GM12878 (cell line): Measurements from ENCODE around the gene ARL3. TPM values are rescaled to one million over a fixed set of nuclear protein-coding genes. Genes with fewer than 3 reads are reported as not detected.

Source experiments
- BHLHE40 ChIP-seq, 2 experiments: fragments of 450-650 bp in 1 of 2; IDR thresholded peaks; 2 replicates each; pipeline ENCODE4 v1.6.1; 2011 to 2017; ENCODE audit warnings: low read depth in 2 of 2, borderline replicate concordance in 1 of 2, improper control_type of control experiment in 1 of 2, low read length in 1 of 2, mild to moderate bottlenecking in 1 of 2
- EED ChIP-seq: sonication (generic); IDR thresholded peaks from 2 replicates; pipeline ENCODE4 v1.6.1; 2016; ENCODE audit warnings: antibody characterized with exemption, low read depth
- ETV6 ChIP-seq, 2 experiments: fragments of 450-650 bp in 1 of 2; IDR thresholded peaks in 1 of 2; conservative IDR thresholded peaks in 1 of 2; 2 replicates each; pipeline ENCODE4 v1.6.1; 2014; ENCODE audit warnings: antibody characterized with exemption in 1 of 2, borderline replicate concordance in 1 of 2, low read depth in 1 of 2, mild to moderate bottlenecking in 1 of 2, moderate library complexity in 1 of 2
- FOXK2 ChIP-seq: fragments of 450-650 bp; IDR thresholded peaks from 2 replicates; pipeline ENCODE4 v1.6.1; 2017; ENCODE audit warnings: mild to moderate bottlenecking, moderate library complexity
- GABPA ChIP-seq: IDR thresholded peaks from 2 replicates; pipeline ENCODE4 v1.6.1; 2014; ENCODE audit warnings: antibody characterized with exemption, low read depth, mild to moderate bottlenecking, inconsistent platforms
- IKZF2 ChIP-seq, 2 experiments: fragments of 450-650 bp; IDR thresholded peaks; 2 replicates each; pipeline ENCODE4 v1.6.1; 2017; ENCODE audit warnings: mild to moderate bottlenecking in 2 of 2, moderate library complexity in 2 of 2
- MEF2A ChIP-seq: IDR thresholded peaks from 2 replicates; pipeline ENCODE4 v1.6.1; 2011; ENCODE audit warnings: low read depth, mild to moderate bottlenecking, low read length, moderate library complexity; ENCODE audit not compliant: insufficient read depth
- MXI1 ChIP-seq: fragments of 150-350 bp; IDR thresholded peaks from 2 replicates; pipeline ENCODE4 v1.6.1; 2011; ENCODE audit warnings: low read depth, mild to moderate bottlenecking, inconsistent platforms, low read length, improper control_type of control experiment
- NFIC ChIP-seq: IDR thresholded peaks from 2 replicates; pipeline ENCODE4 v1.6.1; 2012; ENCODE audit warnings: low read depth, mild to moderate bottlenecking, inconsistent platforms, low read length, moderate library complexity
- NR2F1 ChIP-seq: fragments of 450-650 bp; conservative IDR thresholded peaks from 2 replicates; pipeline ENCODE4 v1.6.1; 2017; ENCODE audit warnings: mild to moderate bottlenecking
- PAX5 ChIP-seq: IDR thresholded peaks from 2 replicates; pipeline ENCODE4 v1.6.1; 2011; ENCODE audit warnings: low read depth, low read length, borderline replicate concordance
- PML ChIP-seq: IDR thresholded peaks from 2 replicates; pipeline ENCODE4 v1.6.1; 2012; ENCODE audit warnings: low read length, inconsistent platforms
- RUNX3 ChIP-seq: IDR thresholded peaks from 2 replicates; pipeline ENCODE4 v1.6.1; 2012; ENCODE audit warnings: low read length, inconsistent platforms
- ZSCAN29 ChIP-seq: fragments of 450-650 bp; IDR thresholded peaks from 2 replicates; pipeline ENCODE4 v1.6.1; 2017; ENCODE audit warnings: mild to moderate bottlenecking, moderate library complexity
- polyA plus RNA-seq, 11 experiments: library from polyadenylated mRNA; depleted of rRNA in 4 of 11; unstranded in 6 of 11; stranded (reverse) in 5 of 11; fragments of >200 nt; fragmentation: Nextera tagmentation in 4 of 11; fragmentation: Illumina TruSeq in 1 of 11; extraction: Ambion mirVana in 4 of 11; extraction: Trizol in 1 of 11; gene quantifications; 1 replicate in 1 of 11; 2 replicates in 10 of 11; pipeline versions ENCODE4 v1.2.1 to v1.2.3, GENCODE V29; 2011 to 2016; ENCODE audit warnings: inconsistent platforms in 2 of 11, missing spikeins in 2 of 11, low read depth in 1 of 11
- total RNA-seq, 4 experiments: library from RNA; depleted of rRNA in 3 of 4; stranded (reverse); fragments of >200 nt in 3 of 4; fragmentation: Illumina TruSeq in 1 of 4; extraction: Trizol in 1 of 4; gene quantifications; 2 replicates each; pipeline versions ENCODE4 v1.2.1 to v1.2.3, GENCODE V29; 2013 to 2021
- TF ChIP-seq, protein P1 (sequence below): fragments of 450-650 bp; IDR thresholded peaks from 2 replicates; pipeline ENCODE4 v1.6.1; 2017; ENCODE audit warnings: low read depth, mild to moderate bottlenecking, moderate library complexity

Gene ARL3
- total and polyA plus RNA-seq, 10 of the 15 experiments (the other 5 are each of a cell fraction or from before 2014, with no cell fraction given) = 4.9 to 26.1 (median 11.0) TPM

DNA sequence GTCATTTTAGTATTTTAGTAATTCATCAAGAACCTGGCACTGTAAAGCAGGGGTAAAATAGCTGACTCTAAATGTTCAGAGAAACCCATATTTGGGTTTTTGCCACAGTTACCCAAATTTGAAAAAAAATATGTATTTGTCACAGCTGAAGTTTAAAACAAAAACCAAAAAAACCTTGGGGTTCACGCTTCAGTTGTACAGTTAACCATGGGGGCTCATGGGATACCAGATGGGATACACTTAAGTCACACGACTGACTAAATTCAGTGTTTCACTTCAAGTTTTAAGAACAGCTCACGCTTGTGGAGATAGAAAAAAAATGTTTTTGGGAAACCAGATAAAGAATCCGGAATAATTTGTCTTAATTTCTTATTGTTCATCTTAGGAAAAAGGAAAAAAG, 2.1 kb downstream of the ARL3 start (continued):
- peak; percentile 75 to 78; a peak in 3 of 4 replicates for TF ChIP-seq BHLHE40 (IDR thresholded peaks at IDR 0.05; ENCODE audit: borderline replicate concordance in 1 of 2, low read depth in 2 of 2, low read length in 1 of 2)
- no peak for TF ChIP-seq NR2F1
- TF ChIP-seq FOXK2 = no peak
- no peak for TF ChIP-seq EED
- 0 out of 2 replicates have a peak, but pooled peaks have one; percentile 22 for TF ChIP-seq NFIC
- TF ChIP-seq RUNX3 = peak; percentile 60
- 0 out of 2 replicates have a peak, but pooled peaks have one; percentile 53 for TF ChIP-seq MXI1
- TF ChIP-seq PML = no peak
- TF ChIP-seq, protein P1, sequence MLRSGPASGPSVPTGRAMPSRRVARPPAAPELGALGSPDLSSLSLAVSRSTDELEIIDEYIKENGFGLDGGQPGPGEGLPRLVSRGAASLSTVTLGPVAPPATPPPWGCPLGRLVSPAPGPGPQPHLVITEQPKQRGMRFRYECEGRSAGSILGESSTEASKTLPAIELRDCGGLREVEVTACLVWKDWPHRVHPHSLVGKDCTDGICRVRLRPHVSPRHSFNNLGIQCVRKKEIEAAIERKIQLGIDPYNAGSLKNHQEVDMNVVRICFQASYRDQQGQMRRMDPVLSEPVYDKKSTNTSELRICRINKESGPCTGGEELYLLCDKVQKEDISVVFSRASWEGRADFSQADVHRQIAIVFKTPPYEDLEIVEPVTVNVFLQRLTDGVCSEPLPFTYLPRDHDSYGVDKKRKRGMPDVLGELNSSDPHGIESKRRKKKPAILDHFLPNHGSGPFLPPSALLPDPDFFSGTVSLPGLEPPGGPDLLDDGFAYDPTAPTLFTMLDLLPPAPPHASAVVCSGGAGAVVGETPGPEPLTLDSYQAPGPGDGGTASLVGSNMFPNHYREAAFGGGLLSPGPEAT = peak; percentile 11; the same call in 1 of the 2 replicates
- TF ChIP-seq IKZF2 (IDR thresholded peaks at IDR 0.05) = no peak; a peak in 2 of 4 replicates
- no peak for TF ChIP-seq ETV6 (conservative IDR thresholded peaks at IDR 0.05 in 1 of 2, IDR thresholded peaks at IDR 0.05 in 1 of 2; ENCODE audit: borderline replicate concordance in 1 of 2, low read depth in 1 of 2)
- peak; percentile 28; the same call in 1 of the 2 replicates for TF ChIP-seq PAX5
- no peak for TF ChIP-seq GABPA
- TF ChIP-seq MEF2A = no peak
- TF ChIP-seq ZSCAN29 = no peak
